IPS-NIHi7 (cell line): ENCODE data around the gene EBF4.
A peak's percentile ranks its signal among the peaks of the same experiment; 100 is the strongest.

Experiments
- DNase-seq: peaks from one replicate; pipeline ENCODE4 v3.0.0; 2012; ENCODE audit warnings: mixed read lengths; ENCODE audit errors: extremely low spot score

EBF4 gene, protein sequence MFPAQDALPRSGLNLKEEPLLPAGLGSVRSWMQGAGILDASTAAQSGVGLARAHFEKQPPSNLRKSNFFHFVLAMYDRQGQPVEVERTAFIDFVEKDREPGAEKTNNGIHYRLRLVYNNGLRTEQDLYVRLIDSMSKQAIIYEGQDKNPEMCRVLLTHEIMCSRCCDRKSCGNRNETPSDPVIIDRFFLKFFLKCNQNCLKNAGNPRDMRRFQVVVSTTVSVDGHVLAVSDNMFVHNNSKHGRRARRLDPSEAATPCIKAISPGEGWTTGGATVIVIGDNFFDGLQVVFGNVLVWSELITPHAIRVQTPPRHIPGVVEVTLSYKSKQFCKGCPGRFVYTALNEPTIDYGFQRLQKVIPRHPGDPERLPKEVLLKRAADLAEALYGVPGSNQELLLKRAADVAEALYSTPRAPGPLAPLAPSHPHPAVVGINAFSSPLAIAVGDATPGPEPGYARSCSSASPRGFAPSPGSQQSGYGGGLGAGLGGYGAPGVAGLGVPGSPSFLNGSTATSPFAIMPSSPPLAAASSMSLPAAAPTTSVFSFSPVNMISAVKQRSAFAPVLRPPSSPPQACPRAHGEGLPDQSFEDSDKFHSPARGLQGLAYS

DNA sequence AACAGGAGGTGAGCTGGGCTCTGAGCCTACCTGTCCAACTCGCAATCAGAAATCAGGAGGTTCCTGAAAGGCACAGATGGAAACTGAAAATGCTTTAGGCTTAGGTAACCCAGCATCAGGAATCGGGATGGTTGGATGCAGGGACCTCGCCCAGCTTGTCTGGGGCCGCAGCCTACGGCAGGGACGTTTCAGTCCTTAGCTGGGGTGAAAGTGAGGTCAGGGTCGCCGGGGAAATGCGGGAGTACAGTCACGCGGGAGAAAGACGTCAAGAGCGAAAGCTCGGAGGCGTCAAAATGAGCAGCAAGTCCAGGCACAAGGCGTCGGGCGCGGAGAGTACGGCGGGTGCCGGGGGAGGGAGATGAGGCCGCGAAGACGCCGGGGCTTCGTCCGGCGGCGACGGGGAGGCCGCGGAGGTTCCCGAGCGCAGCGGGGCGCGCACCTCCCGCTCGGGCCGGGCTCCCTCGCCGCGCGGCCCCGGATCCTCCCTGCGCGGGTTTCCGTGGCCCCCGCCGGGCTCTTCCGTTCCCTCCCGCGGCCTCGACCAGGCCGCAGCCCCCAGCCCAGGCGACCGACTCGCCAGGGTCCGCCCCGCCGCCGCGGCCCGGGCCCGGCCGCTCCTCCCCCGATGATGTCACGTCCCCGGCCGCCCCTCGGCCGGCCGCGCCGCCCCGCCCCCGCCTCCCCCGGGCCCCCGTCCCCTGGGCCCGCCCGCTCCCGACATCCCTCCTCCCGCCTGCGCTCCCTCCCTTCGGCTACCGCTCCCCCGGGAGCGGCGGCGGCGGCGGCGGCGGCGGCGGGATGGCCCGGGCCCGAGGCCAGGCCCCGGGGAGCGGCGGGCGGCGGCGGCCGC lies at the start of gene EBF4:
EBF4 (plus strand) TSS at position 745 of the 850 bp plus-strand sequence. CDS start 866 bp downstream, outside the sequence.
- DNase-seq, result peak; percentile 88

GRCh38 chr20:2643708-2644107 lies 48.9 kb upstream of the EBF4 start:
- DNase-seq, result no peak

GRCh38 chr20:2651772-2652723 lies 40.5 kb upstream of the EBF4 start, which contains the start of gene NOP56:
Gene NOP56, plus strand, starts transcription at chr20:2652632. Its CDS starts 29 bp downstream, at chr20:2652661.
- DNase-seq, result peak; percentile 95

- DNase-seq, result peak; percentile 38
These were observed 39.6 kb upstream of the EBF4 start for GRCh38 chr20:2652724-2653555.

- DNase-seq, result no peak
These were observed 38.8 kb upstream of the EBF4 start for GRCh38 chr20:2653556-2654383.

- no peak for DNase-seq
These were observed 38.2 kb upstream of the EBF4 start for GRCh38 chr20:2654384-2654822.

DNA sequence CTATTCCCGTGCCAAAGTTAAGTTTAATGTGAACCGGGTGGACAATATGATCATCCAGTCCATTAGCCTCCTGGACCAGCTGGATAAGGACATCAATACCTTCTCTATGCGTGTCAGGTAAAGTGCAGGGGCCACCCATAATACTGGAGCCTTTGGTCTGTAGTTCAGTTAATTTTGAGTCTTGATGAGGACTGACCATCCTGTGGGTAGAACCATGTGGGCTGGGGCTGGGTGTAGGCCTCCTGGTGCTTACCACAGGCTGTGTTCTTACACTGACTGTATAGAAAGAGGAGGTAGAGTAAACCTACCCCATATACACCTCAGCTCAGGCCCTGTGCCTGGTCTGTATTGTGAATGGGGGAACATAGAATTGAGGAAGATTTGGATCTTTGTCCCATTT lies 37.7 kb upstream of the EBF4 start:
- no peak for DNase-seq

GRCh38 chr20:2655331-2656116 lies 37.1 kb upstream of the EBF4 start:
- no peak for DNase-seq

DNA sequence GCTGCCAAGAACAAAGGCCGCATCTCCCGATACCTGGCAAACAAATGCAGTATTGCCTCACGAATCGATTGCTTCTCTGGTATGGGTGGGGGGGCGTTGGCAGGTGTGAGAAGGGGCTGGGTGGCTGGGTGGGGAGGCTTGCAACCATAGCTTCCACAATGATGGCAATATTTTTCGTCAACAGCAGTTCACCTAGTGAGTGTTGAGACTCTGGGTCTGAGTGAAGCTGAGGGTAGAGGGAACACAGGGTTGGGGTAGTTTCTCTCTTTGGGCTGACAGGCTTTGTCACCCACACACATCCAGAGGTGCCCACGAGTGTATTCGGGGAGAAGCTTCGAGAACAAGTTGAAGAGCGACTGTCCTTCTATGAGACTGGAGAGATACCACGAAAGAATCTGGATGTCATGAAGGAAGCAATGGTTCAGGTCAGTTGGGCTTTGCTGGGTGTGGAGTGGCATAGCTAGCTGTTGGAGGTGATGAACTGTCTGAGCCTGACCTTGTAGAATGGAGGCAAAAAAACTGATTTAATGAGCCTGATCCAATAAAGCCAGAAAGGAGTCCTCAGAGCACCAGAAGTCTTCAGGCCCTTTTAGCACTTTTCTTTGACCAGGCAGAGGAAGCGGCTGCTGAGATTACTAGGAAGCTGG lies 36.0 kb upstream of the EBF4 start:
- no peak for DNase-seq

GRCh38 chr20:2657241-2657640 lies 35.3 kb upstream of the EBF4 start:
- no peak for DNase-seq

DNA sequence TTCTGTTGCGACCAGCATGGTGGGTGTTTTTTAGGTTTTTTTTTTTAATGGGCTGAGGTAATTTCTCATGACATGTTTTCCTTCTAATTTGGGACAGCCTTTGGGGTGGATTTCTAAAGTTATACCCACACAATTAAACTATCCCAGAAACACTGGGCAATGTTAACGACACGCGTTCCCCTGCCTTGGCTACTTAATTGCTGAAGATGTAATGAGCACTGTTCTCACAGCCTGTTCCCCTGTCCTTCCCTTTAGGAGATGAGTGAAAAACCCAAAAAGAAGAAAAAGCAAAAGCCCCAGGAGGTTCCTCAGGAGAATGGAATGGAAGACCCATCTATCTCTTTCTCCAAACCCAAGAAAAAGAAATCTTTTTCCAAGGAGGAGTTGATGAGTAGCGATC lies 34.9 kb upstream of the EBF4 start:
- no peak for DNase-seq

- DNase-seq, result peak; percentile 35
These were observed 33.9 kb upstream of the EBF4 start for GRCh38 chr20:2658414-2659354.

DNA sequence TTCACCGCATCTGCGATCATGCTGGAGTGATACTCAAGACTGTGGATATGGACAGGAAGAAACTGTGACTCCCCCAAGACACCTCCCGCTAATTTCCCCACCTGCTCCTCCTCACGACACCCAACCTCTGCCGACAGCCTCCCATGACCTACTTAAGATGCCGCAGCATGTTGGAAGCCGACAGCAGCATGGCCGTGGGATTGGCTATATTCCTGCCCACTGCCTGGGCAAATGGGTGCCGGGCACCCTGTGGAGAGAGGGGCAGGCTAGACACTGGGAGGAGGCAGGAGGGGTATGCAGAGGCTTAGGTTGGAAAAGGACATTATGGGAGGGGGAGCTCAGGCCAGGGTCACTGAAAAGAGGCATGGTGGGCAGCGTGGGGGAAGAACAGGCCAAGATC lies 33.0 kb upstream of the EBF4 start:
- no peak for DNase-seq

DNA sequence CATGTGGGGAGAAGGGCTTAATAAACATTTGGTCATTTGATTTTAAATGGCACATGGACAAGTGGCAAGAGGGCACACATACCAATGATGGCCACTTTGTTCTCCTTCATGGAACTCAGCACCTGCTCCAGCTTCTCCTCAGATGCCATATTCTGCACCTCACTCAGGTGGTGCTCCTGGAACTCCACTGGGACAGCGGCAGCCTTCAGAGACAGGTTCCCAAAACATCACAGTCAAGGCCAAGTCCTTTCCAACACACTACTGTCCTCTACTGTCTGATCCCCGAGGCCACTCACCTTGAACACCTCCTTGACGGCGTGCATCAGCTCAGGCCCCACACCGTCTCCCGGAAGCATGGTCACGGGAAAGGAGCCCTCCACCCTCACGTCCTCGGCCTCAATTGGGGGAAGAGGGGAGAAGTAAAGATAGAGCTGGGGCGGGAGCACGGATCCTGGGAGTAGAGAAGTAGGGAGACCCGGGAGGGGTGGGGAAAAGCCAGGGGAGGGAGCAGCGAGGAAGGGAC lies 29.2 kb upstream of the EBF4 start:
- DNase-seq, result no peak

DNA sequence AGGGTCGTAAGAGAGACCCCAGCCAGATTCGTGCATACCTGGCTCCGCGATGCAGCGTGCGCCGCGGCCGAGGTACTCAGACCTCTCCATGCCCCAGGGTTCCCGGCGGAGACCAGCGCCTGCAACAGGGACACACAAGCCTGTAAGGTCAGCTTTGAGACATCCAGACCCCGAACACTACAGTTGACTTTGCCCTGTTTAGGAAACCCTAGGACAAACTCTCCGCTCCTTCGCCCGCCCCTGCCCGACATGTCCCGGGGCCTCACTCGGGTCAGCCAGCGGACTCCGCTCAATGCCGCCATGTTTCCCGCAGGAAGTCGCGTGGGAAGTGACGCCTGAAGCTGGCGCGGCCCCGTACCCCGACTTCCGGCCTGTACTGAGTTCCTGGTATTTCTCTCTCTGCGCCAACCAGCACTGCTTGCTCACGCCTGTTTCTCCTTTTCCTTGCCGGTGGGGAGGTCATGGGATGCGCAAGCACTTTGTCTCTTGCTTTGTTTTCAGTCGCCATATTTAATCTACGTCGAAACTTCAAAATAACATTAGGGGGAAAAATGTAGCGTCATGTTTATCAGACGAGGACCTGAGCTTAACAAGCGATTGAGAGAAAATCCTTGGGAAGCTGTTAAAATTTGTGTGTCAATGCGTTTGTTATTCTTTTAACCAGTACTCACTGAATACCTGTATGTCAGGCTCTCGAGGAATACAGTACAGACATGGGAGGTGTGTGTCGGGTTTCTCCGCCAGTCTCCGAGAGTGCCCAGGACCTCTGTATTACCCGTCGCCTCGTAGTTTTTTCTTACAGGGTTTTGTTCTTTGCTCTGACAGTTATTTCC lies 28.5 kb upstream of the EBF4 start, which contains the start of gene IDH3B:
IDH3B (minus strand) TSS at position 330 of the 833 bp plus-strand sequence; CDS start at position 302, 28 bp downstream.
- DNase-seq, result peak; percentile 91
